NB4 (cell line): ENCODE measurements around the gene SLC13A4.

Experiments used
- DNase-seq: peaks from one replicate; pipeline ENCODE4 v3.0.0; 2010; ENCODE audit warnings: low read depth
- H3K4me3 ChIP-seq: one replicate; pipeline ENCODE4 v1.5.1; 2011; ENCODE audit warnings: mild to moderate bottlenecking, low read depth, low read length, moderate library complexity
- CTCF ChIP-seq: IDR thresholded peaks from one replicate; pipeline ENCODE4 v1.5.1; 2012; ENCODE audit warnings: low read depth, low read length
- MAX ChIP-seq: IDR thresholded peaks from 2 replicates; pipeline ENCODE4 v1.6.1; 2011; ENCODE audit warnings: low read depth, low read length
- MYC ChIP-seq: IDR thresholded peaks from 2 replicates; pipeline ENCODE4 v1.6.1; 2011; ENCODE audit warnings: low read depth, low read length
- POLR2A ChIP-seq: IDR thresholded peaks from 2 replicates; pipeline ENCODE4 v1.6.1; 2011; ENCODE audit warnings: mild to moderate bottlenecking; ENCODE audit not compliant: insufficient read length; ENCODE audit errors: extremely low read depth

SLC13A4 gene

GRCh38 chr7:135684699-135685098, 43.3 kb downstream of the SLC13A4 start:
- TF ChIP-seq CTCF (no peak), MAX (no peak), POLR2A (no peak), MYC (no peak)
- no peak for DNase-seq
- H3K4me3 ChIP-seq = no peak overlapping the region

GRCh38 chr7:135684136-135684535, 43.9 kb downstream of the SLC13A4 start:
- no peak overlapping the region for H3K4me3 ChIP-seq
- no peak for TF ChIP-seq CTCF
- no peak for TF ChIP-seq MYC
- TF ChIP-seq MAX = no peak
- DNase-seq = no peak

GRCh38 chr7:135683609-135684008, 44.4 kb downstream of the SLC13A4 start:
- no peak for DNase-seq
- no peak overlapping the region for H3K4me3 ChIP-seq

GRCh38 chr7:135682191-135682590, 45.8 kb downstream of the SLC13A4 start:
- TF ChIP-seq MYC = no peak
- no peak for TF ChIP-seq CTCF
- no peak for TF ChIP-seq POLR2A
- no peak for TF ChIP-seq MAX
- no peak for DNase-seq
- no peak overlapping the region for H3K4me3 ChIP-seq

More at GRCh38 chr7:135683609-135684008, 44.4 kb downstream of the SLC13A4 start:
- TF ChIP-seq POLR2A = no peak
- no peak for TF ChIP-seq CTCF
- TF ChIP-seq MYC = no peak
- no peak for TF ChIP-seq MAX

GRCh38 chr7:135681762-135682161, 46.2 kb downstream of the SLC13A4 start:
- H3K4me3 ChIP-seq = no peak overlapping the region
- no peak for DNase-seq
- TF ChIP-seq MYC = no peak
- TF ChIP-seq MAX = no peak
- no peak for TF ChIP-seq POLR2A
- no peak for TF ChIP-seq CTCF
